HCT116 (cell line): ENCODE data around the gene LGR6. TPM values are rescaled to one million over a fixed set of nuclear protein-coding genes. Genes with fewer than 3 reads are reported as not detected.

Experiments
- ATAC-seq: fragments of 200-7000 bp; cut with Tn5 transposase; 2 replicates; pipeline ENCODE4 v1.9.1; 2020; ENCODE audit warnings: mild to moderate bottlenecking, moderate library complexity
- BruUV-seq: library from RNA; stranded (reverse); fragments of 400-500 nt; replicated peaks from 2 replicates; lab custom pipeline; 2021; lab: Mats Ljungman, UMichigan
- CTCF ChIA-PET: fragments of 300-600 bp; sonication (Branson Sonifier 250); formaldehyde crosslinking; loops from one replicate; lab custom pipeline; 2021; ENCODE audit warnings: antibody characterized with exemption; lab: Charles Lee
- POLR2A ChIA-PET: fragments of 300-600, 350-600 bp; sonication (Branson Sonifier 250); formaldehyde crosslinking; loops from one replicate; lab custom pipeline; 2021; ENCODE audit warnings: antibody characterized with exemption; lab: Charles Lee
- RAD21 ChIA-PET, 2 experiments: fragments of 300-600 bp; sonication (Branson Sonifier 250); formaldehyde crosslinking; loops; one replicate each; lab custom pipeline; 2023; ENCODE audit warnings: low total read pairs in 2 of 2; ENCODE audit not compliant: uncharacterized antibody in 2 of 2, unreplicated experiment in 2 of 2, low non-redundant PET in 1 of 2; lab: Charles Lee
- DNase-seq: peaks from one replicate; pipeline ENCODE4 v3.0.0-alpha.2; 2010; ENCODE audit warnings: low read depth, low spot score
- H2AFZ ChIP-seq: fragments of 200-600 bp; shearing (Covaris generic), sonication (generic); 2 replicates; pipeline ENCODE4 v1.6.1; 2017; ENCODE audit warnings: low read depth, mixed run types, mixed read lengths, antibody characterized with exemption, low read length; ENCODE audit not compliant: poor library complexity, severe bottlenecking
- H3K27ac ChIP-seq: 2 replicates; pipeline ENCODE4 v1.5.1; 2012; ENCODE audit warnings: low read depth, low read length
- H3K27me3 ChIP-seq: fragments of 200-600 bp; sonication (generic); 2 replicates; pipeline ENCODE4 v1.6.1; 2016; ENCODE audit warnings: mixed run types, low read length, mixed read lengths; ENCODE audit not compliant: insufficient read depth
- H3K36me3 ChIP-seq, 2 experiments: fragments of 200-500 bp in 1 of 2; fragments of 200-600 bp in 1 of 2; sonication (Bioruptor generic) in 1 of 2; sonication (generic) in 1 of 2; 2 replicates each; pipeline versions ENCODE4 v1.5.1 to v1.6.1; 2014 to 2016; ENCODE audit warnings: low read length in 2 of 2, inconsistent platforms in 1 of 2, mixed read lengths in 1 of 2, mixed run types in 1 of 2; ENCODE audit not compliant: insufficient read depth in 2 of 2, control insufficient read depth in 1 of 2
- H3K4me1 ChIP-seq, 2 experiments: fragments of 200-600 bp in 1 of 2; sonication (generic) in 1 of 2; 2 replicates each; pipeline versions ENCODE4 v1.5.1 to v1.6.1; 2012 to 2017; ENCODE audit warnings: low read length in 2 of 2, inconsistent platforms in 1 of 2, mild to moderate bottlenecking in 1 of 2, mixed read lengths in 1 of 2, mixed run types in 1 of 2, moderate library complexity in 1 of 2; ENCODE audit not compliant: insufficient read depth in 2 of 2, control insufficient read depth in 1 of 2
- H3K4me2 ChIP-seq: fragments of 200-600 bp; sonication (generic); 2 replicates; pipeline ENCODE4 v1.6.1; 2017; ENCODE audit warnings: mixed run types, low read length, mixed read lengths
- H3K4me3 ChIP-seq, 2 experiments: fragments of 200-600 bp in 1 of 2; sonication (generic) in 1 of 2; replicated peaks in 1 of 2; 2 replicates each; pipeline ENCODE4 v1.5.1; 2011 to 2016; ENCODE audit warnings: low read length in 2 of 2, control low read depth in 1 of 2, low read depth in 1 of 2, mild to moderate bottlenecking in 1 of 2, mixed read lengths in 1 of 2, mixed run types in 1 of 2
- H3K79me2 ChIP-seq: fragments of 200-600 bp; sonication (generic); 2 replicates; pipeline ENCODE4 v1.6.1; 2017; ENCODE audit warnings: mild to moderate bottlenecking, mixed run types, low read length, moderate library complexity, mixed read lengths; ENCODE audit not compliant: insufficient read depth
- H3K9ac ChIP-seq: fragments of 200-600 bp; sonication (generic); 2 replicates; pipeline ENCODE4 v1.6.1; 2016; ENCODE audit warnings: low read length, mixed read lengths
- H3K9me2 ChIP-seq: fragments of 200-600 bp; sonication (generic), shearing (Covaris generic); 2 replicates; pipeline ENCODE4 v1.6.1; 2017; ENCODE audit warnings: mixed run types, mild to moderate bottlenecking, moderate library complexity; ENCODE audit not compliant: insufficient read depth
- H3K9me3 ChIP-seq, 2 experiments: fragments of 200-500 bp in 1 of 2; fragments of 200-600 bp in 1 of 2; sonication (Bioruptor generic) in 1 of 2; sonication (generic) in 1 of 2; 2 replicates each; pipeline ENCODE4 v1.6.1; 2014 to 2017; ENCODE audit warnings: low read length in 2 of 2, mixed read lengths in 2 of 2, inconsistent platforms in 1 of 2, low read depth in 1 of 2, mild to moderate bottlenecking in 1 of 2, mixed run types in 1 of 2, moderate library complexity in 1 of 2; ENCODE audit not compliant: control insufficient read depth in 1 of 2, insufficient read depth in 1 of 2
- H4K20me1 ChIP-seq: fragments of 200-600 bp; sonication (generic), shearing (Covaris generic); 2 replicates; pipeline ENCODE4 v1.6.1; 2017; ENCODE audit warnings: mixed run types, mild to moderate bottlenecking, moderate library complexity; ENCODE audit not compliant: insufficient read depth
- ATF3 ChIP-seq: IDR thresholded peaks from 2 replicates; pipeline ENCODE4 v1.6.1; 2012
- CBX3 ChIP-seq: IDR thresholded peaks from 2 replicates; pipeline ENCODE4 v1.6.1; 2012; ENCODE audit warnings: low read depth
- CEBPB ChIP-seq: IDR thresholded peaks from 2 replicates; pipeline ENCODE4 v1.6.1; 2012; ENCODE audit warnings: low read depth
- CTCF ChIP-seq, 3 experiments: fragments of 200-600 bp in 1 of 3; sonication (generic) in 1 of 3; IDR thresholded peaks in 2 of 3; conservative IDR thresholded peaks in 1 of 3; 2 replicates each; pipeline ENCODE4 v1.5.1; 2012 to 2017; ENCODE audit warnings: low read depth in 2 of 3, low read length in 2 of 3, antibody characterized with exemption in 1 of 3, borderline replicate concordance in 1 of 3, control low read depth in 1 of 3, mild to moderate bottlenecking in 1 of 3, mixed read lengths in 1 of 3, mixed run types in 1 of 3, moderate library complexity in 1 of 3; ENCODE audit not compliant: insufficient read depth in 1 of 3
- EGR1 ChIP-seq: IDR thresholded peaks from 2 replicates; pipeline ENCODE4 v1.6.1; 2012; ENCODE audit warnings: low read depth
- EZH2phosphoT487 ChIP-seq: fragments of 200-600 bp; IDR thresholded peaks from 2 replicates; pipeline ENCODE4 v1.6.1; 2018; ENCODE audit warnings: antibody characterized with exemption, borderline replicate concordance
- FOSL1 ChIP-seq: IDR thresholded peaks from 2 replicates; pipeline ENCODE4 v1.6.1; 2012; ENCODE audit warnings: low read depth
- JUND ChIP-seq: IDR thresholded peaks from 2 replicates; pipeline ENCODE4 v1.6.1; 2012
- MAX ChIP-seq: IDR thresholded peaks from 2 replicates; pipeline ENCODE4 v1.6.1; 2012
- POLR2A ChIP-seq: IDR thresholded peaks from 2 replicates; pipeline ENCODE4 v1.7.0; 2011; ENCODE audit warnings: borderline replicate concordance; ENCODE audit not compliant: insufficient read depth, insufficient read length; ENCODE audit errors: extremely low read depth
- POLR2AphosphoS5 ChIP-seq: IDR thresholded peaks from 2 replicates; pipeline ENCODE4 v1.6.1; 2011; ENCODE audit warnings: mild to moderate bottlenecking, low read depth, low read length, moderate library complexity
- RAD21 ChIP-seq: IDR thresholded peaks from 2 replicates; pipeline ENCODE4 v1.6.1; 2012; ENCODE audit warnings: low read depth, mild to moderate bottlenecking
- REST ChIP-seq: IDR thresholded peaks from 2 replicates; pipeline ENCODE4 v1.6.1; 2012; ENCODE audit warnings: low read depth
- SIN3A ChIP-seq: IDR thresholded peaks from 2 replicates; pipeline ENCODE4 v1.6.1; 2012; ENCODE audit warnings: low read depth
- SP1 ChIP-seq: IDR thresholded peaks from 2 replicates; pipeline ENCODE4 v1.6.1; 2012; ENCODE audit warnings: low read depth
- SRF ChIP-seq: IDR thresholded peaks from 2 replicates; pipeline ENCODE4 v1.6.1; 2012; ENCODE audit warnings: low read depth
- TCF7L2 ChIP-seq: IDR thresholded peaks from 2 replicates; pipeline ENCODE4 v1.7.0; 2011; ENCODE audit warnings: borderline replicate concordance, inconsistent platforms; ENCODE audit not compliant: insufficient read depth, insufficient read length; ENCODE audit errors: extremely low read depth
- YY1 ChIP-seq: IDR thresholded peaks from 2 replicates; pipeline ENCODE4 v1.6.1; 2011; ENCODE audit warnings: low read length, low read depth, moderate library complexity, mild to moderate bottlenecking; ENCODE audit not compliant: insufficient replicate concordance; ENCODE audit errors: extremely low read depth
- ZFX ChIP-seq: fragments of 450-650 bp; IDR thresholded peaks from 2 replicates; pipeline ENCODE4 v1.6.1; 2017
- ZNF274 ChIP-seq: fragments of 200-500 bp; sonication (Bioruptor generic); IDR thresholded peaks from 2 replicates; pipeline ENCODE4 v1.6.1; 2014; ENCODE audit warnings: mild to moderate bottlenecking, low read depth, low read length, inconsistent platforms
- intact Hi-C: fragments of 100-400 bp; cut with micrococcal nuclease; formaldehyde crosslinking; loops from 2 replicates; pipeline ENCODE4 v1.10.0; 2022
- total RNA-seq: library from RNA; stranded (reverse); gene quantifications from one replicate; pipeline ENCODE4 v1.2.1, GENCODE V29; 2021; ENCODE audit not compliant: unreplicated experiment

LGR6 gene
- total RNA-seq, 1 experiment from 2014 or later, result 0.20 TPM

GRCh38 chr1:202310746-202311145 is 117.1 kb downstream of the LGR6 start:
- no peak overlapping the region for H2AFZ ChIP-seq
- H3K9me3 ChIP-seq, result no peaks in the 10 kb centered on the region
- peaks cover 17% of the 10 kb centered on the region; the same call in 1 of the 2 replicates for H3K27me3 ChIP-seq
- no peak overlapping the region for H3K9ac ChIP-seq
- DNase-seq (no peak), ATAC-seq (no peak)
- ChIA-PET RAD21 (no interaction called here), CTCF (no interaction called here), POLR2A (no interaction called here)
- H3K79me2 ChIP-seq, result no peaks in the 10 kb centered on the region
- TF ChIP-seq ZFX (no peak), RAD21 (no peak), MAX (no peak), SRF (no peak), CTCF (IDR thresholded peaks at IDR 0.05 in 2 of 3, conservative IDR thresholded peaks at IDR 0.05 in 1 of 3; ENCODE audit: borderline replicate concordance in 1 of 3, insufficient read depth in 1 of 3, low read depth in 2 of 3, low read length in 2 of 3) (no peak), CEBPB (no peak), POLR2AphosphoS5 (no peak), TCF7L2 (no peak), REST (no peak), EZH2phosphoT487 (no peak), JUND (no peak), ZNF274 (no peak), EGR1 (no peak), POLR2A (no peak), SIN3A (no peak), ATF3 (no peak), CBX3 (no peak), YY1 (no peak), FOSL1 (no peak), SP1 (no peak)
- no peaks in the 10 kb centered on the region for H3K9me2 ChIP-seq
- BruUV-seq, result no TSS peak
- no peak overlapping the region for H3K4me3 ChIP-seq
- H4K20me1 ChIP-seq, result no peaks in the 10 kb centered on the region
- H3K27ac ChIP-seq, result no peak overlapping the region
- H3K36me3 ChIP-seq, result no peaks in the 10 kb centered on the region
- intact Hi-C loops, result no loop called here
- H3K4me2 ChIP-seq, result no peak overlapping the region
- H3K4me1 ChIP-seq, result no peaks in the 10 kb centered on the region
